Endothelial cell of umbilical vein (primary cell): Measurements from ENCODE around the gene PKP4. TPM values are rescaled to one million over a fixed set of nuclear protein-coding genes. Genes with fewer than 3 reads are reported as not detected.
"Not testable (repeated sequence)": the region's sequence is repeated elsewhere in the genome, so short reads cannot be mapped to it uniquely, and the experiment has no call there.

Experiments
- BruUV-seq: library from RNA; stranded (reverse); fragments of 400-500 nt; replicated peaks from 2 replicates; lab custom pipeline; 2021; lab: Mats Ljungman, UMichigan
- CTCF ChIA-PET: fragments of 300-600, 350-600 bp; sonication (Branson Sonifier 250); formaldehyde crosslinking; loops from one replicate; lab custom pipeline; 2021; ENCODE audit warnings: antibody characterized with exemption, inconsistent platforms; lab: Charles Lee
- POLR2A ChIA-PET: fragments of 300-600, 350-600 bp; sonication (Branson Sonifier 250); formaldehyde crosslinking; loops from one replicate; lab custom pipeline; 2021; ENCODE audit warnings: antibody characterized with exemption, inconsistent platforms; lab: Charles Lee
- DNase-seq: peaks from one replicate; pipeline ENCODE4 v3.0.0-alpha.2; 2011; ENCODE audit warnings: low read depth, low spot score
- FAIRE-seq: peaks from 2 replicates; lab custom pipeline; 2011; peaks lifted over from hg19 to GRCh38; lab: Jason Lieb, UNC
- H2AFZ ChIP-seq: 2 replicates; pipeline ENCODE4 v1.6.0; 2012; ENCODE audit warnings: low read depth, low read length, control low read depth, inconsistent platforms
- H3K27ac ChIP-seq: 2 replicates; pipeline ENCODE4 v1.5.1; 2011; ENCODE audit warnings: low read depth, mild to moderate bottlenecking, control low read depth, low read length, moderate library complexity; ENCODE audit not compliant: insufficient read depth
- H3K27me3 ChIP-seq, 2 experiments: 2 replicates each; pipeline versions ENCODE4 v1.6.0 to v1.6.1; 2011; ENCODE audit warnings: low read length in 2 of 2, mixed read lengths in 1 of 2; ENCODE audit not compliant: control insufficient read depth in 2 of 2, insufficient read depth in 2 of 2
- H3K36me3 ChIP-seq, 2 experiments: 2 replicates in 1 of 2; 3 replicates in 1 of 2; pipeline ENCODE4 v1.5.1; 2011; ENCODE audit warnings: low read length in 2 of 2, mild to moderate bottlenecking in 1 of 2, moderate library complexity in 1 of 2; ENCODE audit not compliant: control insufficient read depth in 2 of 2, insufficient read depth in 2 of 2; ENCODE audit errors: extremely low read depth in 1 of 2
- H3K4me1 ChIP-seq: 3 replicates; pipeline ENCODE4 v1.5.1; 2011; ENCODE audit warnings: mild to moderate bottlenecking, low read length; ENCODE audit not compliant: control insufficient read depth, insufficient read depth; ENCODE audit errors: extremely low read depth
- H3K4me2 ChIP-seq: 2 replicates; pipeline ENCODE4 v1.6.1; 2011; ENCODE audit warnings: low read length, control low read depth, mixed read lengths; ENCODE audit not compliant: insufficient read depth
- H3K4me3 ChIP-seq, 3 experiments: fragments of 200-600 bp in 1 of 3; sonication (generic), shearing (Covaris generic) in 1 of 3; replicated peaks in 1 of 3; 2 replicates each; pipeline ENCODE4 v1.5.1; 2011 to 2016; ENCODE audit warnings: control low read depth in 3 of 3, low read length in 3 of 3, mild to moderate bottlenecking in 2 of 3, inconsistent platforms in 1 of 3, low read depth in 1 of 3, moderate library complexity in 1 of 3; ENCODE audit not compliant: insufficient read depth in 1 of 3
- H3K79me2 ChIP-seq: 2 replicates; pipeline ENCODE4 v1.6.0; 2012; ENCODE audit warnings: low read length, inconsistent platforms; ENCODE audit not compliant: control insufficient read depth, insufficient read depth
- H3K9ac ChIP-seq: replicated peaks from 2 replicates; pipeline ENCODE3; 2011; ENCODE audit warnings: low read length, control low read depth; ENCODE audit not compliant: insufficient read depth; ENCODE audit errors: extremely low read depth
- H3K9me1 ChIP-seq: replicated peaks from 3 replicates; pipeline ENCODE4 v1.6.0; 2011; ENCODE audit warnings: mild to moderate bottlenecking, low read length; ENCODE audit not compliant: control insufficient read depth, insufficient read depth; ENCODE audit errors: extremely low read depth
- H3K9me3 ChIP-seq: replicated peaks from 2 replicates; pipeline ENCODE4 v1.5.1; 2012; ENCODE audit warnings: low read length, inconsistent platforms; ENCODE audit not compliant: control insufficient read depth, insufficient read depth
- H4K20me1 ChIP-seq: replicated peaks from 2 replicates; pipeline ENCODE3; 2011; ENCODE audit warnings: mild to moderate bottlenecking, low read length; ENCODE audit not compliant: control insufficient read depth, insufficient read depth; ENCODE audit errors: extremely low read depth
- CTCF ChIP-seq, 2 donors: IDR thresholded peaks; 1 replicate in 1 of 2; 2 replicates in 1 of 2; pipeline ENCODE4 v1.5.1; 2011; ENCODE audit warnings: low read length in 2 of 2, mild to moderate bottlenecking in 2 of 2, moderate library complexity in 2 of 2, control low read depth in 1 of 2, inconsistent platforms in 1 of 2, low read depth in 1 of 2; ENCODE audit not compliant: insufficient read depth in 1 of 2; ENCODE audit errors: extremely low read depth in 1 of 2
- EZH2 ChIP-seq: IDR thresholded peaks from 2 replicates; pipeline ENCODE4 v1.6.1; 2012; ENCODE audit warnings: borderline replicate concordance, low read depth, mild to moderate bottlenecking, moderate library complexity, low read length, inconsistent platforms; ENCODE audit not compliant: severe bottlenecking
- FOS ChIP-seq: IDR thresholded peaks from 2 replicates; pipeline ENCODE4 v1.6.1; 2011; ENCODE audit warnings: mild to moderate bottlenecking, low read length, moderate library complexity, borderline replicate concordance; ENCODE audit not compliant: insufficient read depth
- GATA2 ChIP-seq: IDR thresholded peaks from 2 replicates; pipeline ENCODE4 v1.7.0; 2011; ENCODE audit warnings: low read depth, mild to moderate bottlenecking, moderate library complexity, mixed read lengths, low read length; ENCODE audit not compliant: insufficient read length, insufficient read depth
- JUN ChIP-seq: IDR thresholded peaks from 2 replicates; pipeline ENCODE4 v1.6.1; 2011; ENCODE audit warnings: borderline replicate concordance, low read depth; ENCODE audit not compliant: insufficient read length, insufficient read depth
- MYC ChIP-seq: IDR thresholded peaks from one replicate; pipeline ENCODE4 v1.6.1; 2011; ENCODE audit warnings: mild to moderate bottlenecking, low read depth, low read length
- POLR2A ChIP-seq: IDR thresholded peaks from 2 replicates; pipeline ENCODE4 v1.6.1; 2012; ENCODE audit warnings: low read depth, mild to moderate bottlenecking, control low read depth, low read length
- POLR2AphosphoS5 ChIP-seq: IDR thresholded peaks from 2 replicates; pipeline ENCODE4 v1.6.1; 2012; ENCODE audit warnings: low read depth, mild to moderate bottlenecking, control low read depth, low read length, moderate library complexity; ENCODE audit not compliant: insufficient read depth
- dilution Hi-C: fragments of 300-500 bp; cut with MboI; formaldehyde crosslinking; loops from one replicate; pipeline ENCODE4 v1.15.0; 2019; ENCODE audit warnings: low sequenced_read_pairs; ENCODE audit not compliant: extremely low pct_ligation_motif_present
- intact Hi-C: fragments of 100-400 bp; cut with micrococcal nuclease; formaldehyde crosslinking; loops from one replicate; pipeline ENCODE4 v1.10.0; 2022
- polyA plus RNA-seq, 4 experiments: library from polyadenylated mRNA; depleted of rRNA in 3 of 4; stranded (reverse) in 3 of 4; unstranded in 1 of 4; fragments of >200 nt; gene quantifications; 2 replicates each; pipeline versions ENCODE4 v1.2.1 to v1.2.3, GENCODE V29; 2011 to 2012; ENCODE audit warnings: missing spikeins in 1 of 4
- total RNA-seq: library from RNA; stranded (reverse); gene quantifications from 2 replicates; pipeline ENCODE4 v1.2.3, GENCODE V29; 2021

The PKP4 gene
- total and polyA plus RNA-seq, 2 donors (not counting 3 experiments of a cell fraction or from before 2014, with no cell fraction given), result 35.4 to 68.5 TPM

DNA sequence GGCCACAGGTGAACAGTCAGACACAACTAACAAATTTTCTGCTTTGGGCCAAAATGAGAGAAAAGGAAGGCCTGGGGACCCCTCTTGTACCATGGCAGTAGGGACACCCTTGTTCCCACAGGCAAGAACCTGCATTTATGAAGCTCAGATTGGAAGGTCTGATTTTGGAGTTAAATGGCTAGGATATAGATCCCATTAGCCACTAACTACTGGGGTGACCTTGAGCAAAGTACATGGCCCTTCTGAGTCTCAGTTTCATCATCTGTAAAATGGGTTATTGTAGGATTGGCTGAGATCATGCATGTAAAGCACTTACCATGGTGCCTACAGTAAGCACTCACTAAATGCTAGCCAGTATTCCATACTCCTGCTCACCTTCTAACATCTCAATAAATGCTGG is 236.7 kb downstream of the PKP4 start:
- Histone ChIP-seq H3K9me1 (no peaks in the 10 kb centered on the region), H3K4me1 (no peaks in the 10 kb centered on the region), H3K4me3 (no peak overlapping the region), H4K20me1 (no peaks in the 10 kb centered on the region), H3K9me3 (no peaks in the 10 kb centered on the region), H3K36me3 (no peaks in the 10 kb centered on the region), H3K27ac (no peak overlapping the region), H3K27me3 (no peaks in the 10 kb centered on the region), H3K9ac (no peak overlapping the region), H3K4me2 (no peak overlapping the region), H2AFZ (no peak overlapping the region), H3K79me2 (no peaks in the 10 kb centered on the region)
- DNase-seq (no peak), FAIRE-seq (no peak)
- CTCF ChIA-PET, result no interaction called here
- intact Hi-C loops, result no loop called here
- POLR2A ChIA-PET, result no interaction called here
- BruUV-seq, result no TSS peak
- TF ChIP-seq FOS, result no peak
- dilution Hi-C loops, result no loop called here

DNA sequence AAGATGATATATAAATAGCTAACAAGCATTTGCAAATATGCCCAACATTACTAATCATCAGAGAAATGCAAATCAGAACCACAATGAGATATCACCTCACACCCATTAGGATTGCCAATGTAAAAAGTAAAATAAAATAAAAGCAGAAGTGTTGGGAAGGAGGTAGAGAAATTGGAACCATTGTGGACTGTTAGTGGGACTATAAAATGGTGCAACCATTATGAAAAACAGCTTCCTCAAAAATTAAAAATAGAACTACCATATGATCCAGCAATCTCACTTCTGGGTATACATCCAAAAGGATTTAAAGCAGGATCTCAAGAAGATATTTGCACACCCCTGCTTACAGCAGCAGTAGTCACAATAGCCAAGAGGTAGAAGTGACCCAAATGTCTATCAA is 238.6 kb downstream of the PKP4 start:
- BruUV-seq, result no TSS peak
- Histone ChIP-seq H3K9me1 (no peaks in the 10 kb centered on the region), H3K79me2 (no peaks in the 10 kb centered on the region), H3K4me3 (no peak overlapping the region), H4K20me1 (no peaks in the 10 kb centered on the region), H3K27me3 (no peaks in the 10 kb centered on the region), H3K4me1 (no peaks in the 10 kb centered on the region), H3K27ac (no peak overlapping the region), H3K36me3 (no peaks in the 10 kb centered on the region), H3K4me2 (no peak overlapping the region), H3K9ac (no peak overlapping the region), H2AFZ (no peak overlapping the region), H3K9me3 (no peaks in the 10 kb centered on the region)
- CTCF ChIA-PET, result interaction anchor here (1.4 to 1.7 kb wide), 2 partner anchors 9 to 59 kb away, joined by 3 to 4 read pairs; no protein-coding TSS in a partner anchor
- dilution Hi-C loops (no loop called here), intact Hi-C loops (no loop called here)
- TF ChIP-seq EZH2 (no peak), POLR2A (no peak), FOS (no peak), MYC (no peak), POLR2AphosphoS5 (no peak), JUN (no peak), GATA2 (no peak), CTCF (IDR thresholded peaks at IDR 0.05; ENCODE audit: extremely low read depth in 1 of 2, insufficient read depth in 1 of 2, low read depth in 1 of 2, low read length in 2 of 2) (no peak)
- DNase-seq (no peak), FAIRE-seq (no peak)
- POLR2A ChIA-PET, result no interaction called here

- H3K9ac ChIP-seq, H3K27ac ChIP-seq, H3K36me3 ChIP-seq, H3K4me2 ChIP-seq, H2AFZ ChIP-seq, H3K4me1 ChIP-seq, H3K27me3 ChIP-seq, H4K20me1 ChIP-seq, DNase-seq, H3K9me1 ChIP-seq, dilution Hi-C loops, H3K4me3 ChIP-seq, FAIRE-seq, POLR2A ChIA-PET, BruUV-seq, H3K9me3 ChIP-seq, H3K79me2 ChIP-seq, intact Hi-C loops: not testable (repeated sequence)
- CTCF ChIA-PET, result interaction anchor here (1.4 to 1.7 kb wide), 2 partner anchors 10 to 58 kb away, joined by 3 to 4 read pairs; no protein-coding TSS in a partner anchor
Observed at GRCh38 chr2:158695744-158696143, 239.0 kb downstream of the PKP4 start.
